Measurements from ENCODE around the gene FIGN.

GRCh38 chr2:163604941-163605555, 130.8 kb downstream of the FIGN start:
- no peak for TF ChIP-seq POLR2A (IDR thresholded peaks at IDR 0.05)
- TF ChIP-seq CTCF (IDR thresholded peaks at IDR 0.05 in 4 of 5, conservative IDR thresholded peaks at IDR 0.05 in 1 of 5), result no peak

Data from gastrocnemius medialis (tissue), 4 donors.